GM23338 (cell line): Measurements from ENCODE around the gene AACS. TPM values are rescaled to one million over a fixed set of nuclear protein-coding genes. Genes with fewer than 3 reads are reported as not detected.

ENCODE experiments used
- ATAC-seq: fragments of 200-7000 bp; cut with Tn5 transposase; 3 replicates; pipeline ENCODE4 v1.9.1; 2020
- DNase-seq: peaks from one replicate; pipeline ENCODE4 v3.0.0-alpha.2; 2015; ENCODE audit warnings: low spot score
- H2AFZ ChIP-seq: fragments of 200-600 bp; sonication (generic); 2 replicates; pipeline ENCODE4 v1.8.0; 2016; ENCODE audit warnings: antibody characterized with exemption, mild to moderate bottlenecking, moderate library complexity
- H3F3A ChIP-seq: fragments of 200-600 bp; sonication (generic); replicated peaks from 2 replicates; pipeline ENCODE4 v1.8.0; 2017; ENCODE audit warnings: antibody characterized with exemption, mixed run types, low read depth
- H3K27ac ChIP-seq: fragments of 200-600 bp; sonication (generic); 2 replicates; pipeline ENCODE4 v1.6.1; 2016; ENCODE audit warnings: low read depth
- H3K27me3 ChIP-seq: fragments of 200-600 bp; sonication (generic); 2 replicates; pipeline ENCODE4 v1.8.0; 2016; ENCODE audit warnings: mild to moderate bottlenecking, mixed run types, moderate library complexity; ENCODE audit not compliant: insufficient read depth
- H3K36me3 ChIP-seq: fragments of 200-600 bp; sonication (generic); 2 replicates; pipeline ENCODE4 v1.8.0; 2016; ENCODE audit warnings: mild to moderate bottlenecking; ENCODE audit not compliant: insufficient read depth
- H3K4me1 ChIP-seq: fragments of 200-600 bp; sonication (generic); 2 replicates; pipeline ENCODE4 v1.8.0; 2016; ENCODE audit warnings: mild to moderate bottlenecking, moderate library complexity; ENCODE audit not compliant: insufficient read depth
- H3K4me2 ChIP-seq: fragments of 200-600 bp; sonication (generic); 2 replicates; pipeline ENCODE4 v1.7.1; 2017; ENCODE audit warnings: mixed run types
- H3K4me3 ChIP-seq: fragments of 200-600 bp; sonication (generic); 2 replicates; pipeline ENCODE4 v1.6.1; 2016; ENCODE audit warnings: mixed run types
- H3K79me2 ChIP-seq: fragments of 200-600 bp; sonication (generic); replicated peaks from 2 replicates; pipeline ENCODE4 v1.8.0; 2017; ENCODE audit warnings: mild to moderate bottlenecking; ENCODE audit not compliant: insufficient read depth
- H3K9me2 ChIP-seq: fragments of 200-600 bp; sonication (generic); 2 replicates; pipeline ENCODE4 v1.8.0; 2017; ENCODE audit not compliant: insufficient read depth
- H4K20me1 ChIP-seq: fragments of 200-600 bp; sonication (generic); replicated peaks from 2 replicates; pipeline ENCODE4 v1.8.0; 2017; ENCODE audit warnings: mild to moderate bottlenecking; ENCODE audit not compliant: insufficient read depth
- H3K27ac Mint-ChIP-seq: 2 replicates; pipeline ENCODE4 v1.8.0; 2020; ENCODE audit warnings: inconsistent platforms, mild to moderate bottlenecking, moderate library complexity, mixed read lengths
- H3K27me3 Mint-ChIP-seq: 3 replicates; pipeline ENCODE4 v1.8.0; 2022; ENCODE audit warnings: low read depth, mild to moderate bottlenecking, moderate library complexity, mixed read lengths, inconsistent platforms; ENCODE audit not compliant: insufficient read depth, poor library complexity
- H3K36me3 Mint-ChIP-seq: 3 replicates; pipeline ENCODE4 v1.8.0; 2021; ENCODE audit warnings: low read depth, mild to moderate bottlenecking, inconsistent platforms, moderate library complexity, mixed read lengths
- H3K4me1 Mint-ChIP-seq: 3 replicates; pipeline ENCODE4 v1.8.0; 2020; ENCODE audit warnings: mild to moderate bottlenecking, inconsistent platforms, mixed read lengths
- H3K4me3 Mint-ChIP-seq: 3 replicates; pipeline ENCODE4 v1.8.0; 2021; ENCODE audit warnings: moderate library complexity, mild to moderate bottlenecking, inconsistent platforms, mixed read lengths
- H3K9me3 Mint-ChIP-seq: 3 replicates; pipeline ENCODE4 v1.8.0; 2020; ENCODE audit warnings: moderate library complexity, mild to moderate bottlenecking, inconsistent platforms, mixed read lengths
- CREB1 ChIP-seq: fragments of 250-450 bp; sonication (Bioruptor Pico); IDR thresholded peaks from 2 replicates; pipeline ENCODE4 v1.5.0; 2020; ENCODE audit warnings: low read depth, mild to moderate bottlenecking, moderate library complexity
- EZH2 ChIP-seq: fragments of 200-600 bp; sonication (generic); IDR thresholded peaks from one replicate; pipeline ENCODE4 v1.8.0; 2017; ENCODE audit warnings: antibody characterized with exemption, mild to moderate bottlenecking, low read depth; ENCODE audit not compliant: unreplicated experiment
- EZH2phosphoT487 ChIP-seq: fragments of 200-600 bp; sonication (generic); IDR thresholded peaks from one replicate; pipeline ENCODE4 v1.8.1; 2018; ENCODE audit warnings: antibody characterized with exemption; ENCODE audit not compliant: unreplicated experiment
- JUNB ChIP-seq: IDR thresholded peaks from one replicate; pipeline ENCODE4 v1.6.1; 2016; ENCODE audit warnings: antibody characterized with exemption; ENCODE audit not compliant: unreplicated experiment
- NANOG ChIP-seq: IDR thresholded peaks from 2 replicates; pipeline ENCODE4 v1.6.1; 2016; ENCODE audit warnings: antibody characterized with exemption, borderline replicate concordance
- POLR2AphosphoS5 ChIP-seq: IDR thresholded peaks from 2 replicates; pipeline ENCODE4 v1.6.1; 2016; ENCODE audit warnings: antibody characterized with exemption, low read depth
- STAT1 ChIP-seq: IDR thresholded peaks from one replicate; pipeline ENCODE4 v1.6.1; 2016; ENCODE audit warnings: antibody characterized with exemption; ENCODE audit not compliant: unreplicated experiment
- ZNF114 ChIP-seq: fragments of 250-450 bp; sonication (Bioruptor Pico); IDR thresholded peaks from 2 replicates; pipeline ENCODE4 v1.5.0; 2020; ENCODE audit warnings: mild to moderate bottlenecking, moderate library complexity
- ZNF331 ChIP-seq: fragments of 250-450 bp; sonication (Bioruptor Pico); IDR thresholded peaks from 2 replicates; pipeline ENCODE4 v1.5.0; 2020; ENCODE audit warnings: low read depth, mild to moderate bottlenecking, moderate library complexity
- ZNF462 ChIP-seq: fragments of 250-450 bp; sonication (Bioruptor Pico); IDR thresholded peaks from 2 replicates; pipeline ENCODE4 v1.5.0; 2020; ENCODE audit warnings: mild to moderate bottlenecking, moderate library complexity
- polyA plus RNA-seq: library from polyadenylated mRNA; unstranded; fragments of >200 nt; fragmentation: Nextera tagmentation; extraction: Ambion mirVana; gene quantifications from 2 replicates; pipeline ENCODE4 v1.2.1, GENCODE V29; 2016
- total RNA-seq: library from RNA; depleted of rRNA; stranded (reverse); fragments of >200 nt; shearing (Covaris generic); gene quantifications from 2 replicates; pipeline ENCODE4 v1.2.3, GENCODE V29; 2014
- TF ChIP-seq, protein P1 (sequence below): IDR thresholded peaks from 2 replicates; pipeline ENCODE4 v1.6.1; 2016; ENCODE audit warnings: antibody characterized with exemption
- TF ChIP-seq, protein P2 (sequence below), 2 experiments: fragments of 200-600 bp in 1 of 2; sonication (generic) in 1 of 2; conservative IDR thresholded peaks; 2 replicates each; pipeline versions ENCODE4 v1.5.1 to v1.6.1; 2016 to 2017; ENCODE audit warnings: antibody characterized with exemption in 2 of 2, low read depth in 2 of 2, mild to moderate bottlenecking in 2 of 2, moderate library complexity in 1 of 2
- TF ChIP-seq, protein P3 (sequence below): IDR thresholded peaks from one replicate; pipeline ENCODE4 v1.6.1; 2018; ENCODE audit warnings: antibody characterized with exemption; ENCODE audit not compliant: unreplicated experiment

AACS gene
- total and polyA plus RNA-seq, 2 experiments from 2014 or later, result 31.1 to 64.4 TPM

DNA sequence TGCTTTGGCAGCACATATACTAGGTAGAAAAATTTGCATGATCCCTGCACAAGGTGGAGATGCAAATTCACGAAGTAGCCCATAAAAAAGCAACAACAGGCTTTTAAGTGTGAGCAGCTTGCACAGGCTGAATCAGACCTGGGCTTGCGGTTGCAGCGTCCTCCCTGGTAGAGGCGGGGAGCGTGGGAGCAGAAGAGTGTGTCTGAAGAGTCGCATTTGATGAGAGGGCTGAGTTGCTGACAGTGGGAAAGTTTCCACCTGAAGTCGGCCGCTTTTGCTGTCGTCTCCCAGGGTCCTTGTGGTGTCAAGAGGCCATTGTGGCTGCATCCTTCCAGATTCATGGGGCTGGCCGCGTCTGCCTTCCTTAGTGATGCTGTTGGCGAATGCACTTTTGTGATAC, 6.2 kb downstream of the AACS start:
- Mint-ChIP-seq H3K27me3 (peaks cover 2% of the 10 kb centered on the region), H3K4me1 (peaks cover 15% of the 10 kb centered on the region), H3K4me3 (no peak overlapping the region), H3K9me3 (no peaks in the 10 kb centered on the region; the same call in 2 of the 3 replicates), H3K36me3 (peaks cover 20% of the 10 kb centered on the region), H3K27ac (no peak overlapping the region)
- TF ChIP-seq EZH2phosphoT487, result no peak
- no peak for TF ChIP-seq ZNF331 (CRISPR knock-in tag)
- TF ChIP-seq ZNF462 (CRISPR knock-in tag), result no peak
- TF ChIP-seq CREB1, result no peak
- TF ChIP-seq, protein P1, sequence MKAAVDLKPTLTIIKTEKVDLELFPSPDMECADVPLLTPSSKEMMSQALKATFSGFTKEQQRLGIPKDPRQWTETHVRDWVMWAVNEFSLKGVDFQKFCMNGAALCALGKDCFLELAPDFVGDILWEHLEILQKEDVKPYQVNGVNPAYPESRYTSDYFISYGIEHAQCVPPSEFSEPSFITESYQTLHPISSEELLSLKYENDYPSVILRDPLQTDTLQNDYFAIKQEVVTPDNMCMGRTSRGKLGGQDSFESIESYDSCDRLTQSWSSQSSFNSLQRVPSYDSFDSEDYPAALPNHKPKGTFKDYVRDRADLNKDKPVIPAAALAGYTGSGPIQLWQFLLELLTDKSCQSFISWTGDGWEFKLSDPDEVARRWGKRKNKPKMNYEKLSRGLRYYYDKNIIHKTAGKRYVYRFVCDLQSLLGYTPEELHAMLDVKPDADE, result no peak
- no peak for TF ChIP-seq ZNF114 (CRISPR knock-in tag)
- TF ChIP-seq, protein P2, sequence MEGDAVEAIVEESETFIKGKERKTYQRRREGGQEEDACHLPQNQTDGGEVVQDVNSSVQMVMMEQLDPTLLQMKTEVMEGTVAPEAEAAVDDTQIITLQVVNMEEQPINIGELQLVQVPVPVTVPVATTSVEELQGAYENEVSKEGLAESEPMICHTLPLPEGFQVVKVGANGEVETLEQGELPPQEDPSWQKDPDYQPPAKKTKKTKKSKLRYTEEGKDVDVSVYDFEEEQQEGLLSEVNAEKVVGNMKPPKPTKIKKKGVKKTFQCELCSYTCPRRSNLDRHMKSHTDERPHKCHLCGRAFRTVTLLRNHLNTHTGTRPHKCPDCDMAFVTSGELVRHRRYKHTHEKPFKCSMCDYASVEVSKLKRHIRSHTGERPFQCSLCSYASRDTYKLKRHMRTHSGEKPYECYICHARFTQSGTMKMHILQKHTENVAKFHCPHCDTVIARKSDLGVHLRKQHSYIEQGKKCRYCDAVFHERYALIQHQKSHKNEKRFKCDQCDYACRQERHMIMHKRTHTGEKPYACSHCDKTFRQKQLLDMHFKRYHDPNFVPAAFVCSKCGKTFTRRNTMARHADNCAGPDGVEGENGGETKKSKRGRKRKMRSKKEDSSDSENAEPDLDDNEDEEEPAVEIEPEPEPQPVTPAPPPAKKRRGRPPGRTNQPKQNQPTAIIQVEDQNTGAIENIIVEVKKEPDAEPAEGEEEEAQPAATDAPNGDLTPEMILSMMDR (conservative IDR thresholded peaks at IDR 0.05; ENCODE audit: low read depth in 2 of 2), result no peak
- no peak for TF ChIP-seq JUNB
- TF ChIP-seq NANOG, result no peak
- no peak for TF ChIP-seq POLR2AphosphoS5
- TF ChIP-seq, protein P3, sequence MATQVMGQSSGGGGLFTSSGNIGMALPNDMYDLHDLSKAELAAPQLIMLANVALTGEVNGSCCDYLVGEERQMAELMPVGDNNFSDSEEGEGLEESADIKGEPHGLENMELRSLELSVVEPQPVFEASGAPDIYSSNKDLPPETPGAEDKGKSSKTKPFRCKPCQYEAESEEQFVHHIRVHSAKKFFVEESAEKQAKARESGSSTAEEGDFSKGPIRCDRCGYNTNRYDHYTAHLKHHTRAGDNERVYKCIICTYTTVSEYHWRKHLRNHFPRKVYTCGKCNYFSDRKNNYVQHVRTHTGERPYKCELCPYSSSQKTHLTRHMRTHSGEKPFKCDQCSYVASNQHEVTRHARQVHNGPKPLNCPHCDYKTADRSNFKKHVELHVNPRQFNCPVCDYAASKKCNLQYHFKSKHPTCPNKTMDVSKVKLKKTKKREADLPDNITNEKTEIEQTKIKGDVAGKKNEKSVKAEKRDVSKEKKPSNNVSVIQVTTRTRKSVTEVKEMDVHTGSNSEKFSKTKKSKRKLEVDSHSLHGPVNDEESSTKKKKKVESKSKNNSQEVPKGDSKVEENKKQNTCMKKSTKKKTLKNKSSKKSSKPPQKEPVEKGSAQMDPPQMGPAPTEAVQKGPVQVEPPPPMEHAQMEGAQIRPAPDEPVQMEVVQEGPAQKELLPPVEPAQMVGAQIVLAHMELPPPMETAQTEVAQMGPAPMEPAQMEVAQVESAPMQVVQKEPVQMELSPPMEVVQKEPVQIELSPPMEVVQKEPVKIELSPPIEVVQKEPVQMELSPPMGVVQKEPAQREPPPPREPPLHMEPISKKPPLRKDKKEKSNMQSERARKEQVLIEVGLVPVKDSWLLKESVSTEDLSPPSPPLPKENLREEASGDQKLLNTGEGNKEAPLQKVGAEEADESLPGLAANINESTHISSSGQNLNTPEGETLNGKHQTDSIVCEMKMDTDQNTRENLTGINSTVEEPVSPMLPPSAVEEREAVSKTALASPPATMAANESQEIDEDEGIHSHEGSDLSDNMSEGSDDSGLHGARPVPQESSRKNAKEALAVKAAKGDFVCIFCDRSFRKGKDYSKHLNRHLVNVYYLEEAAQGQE, result no peak
- no peak for TF ChIP-seq STAT1
- TF ChIP-seq EZH2, result no peak
- Histone ChIP-seq H2AFZ (no peak overlapping the region), H3K4me2 (no peak overlapping the region), H4K20me1 (peaks cover 50% of the 10 kb centered on the region), H3K27me3 (no peaks in the 10 kb centered on the region), H3F3A (0 out of 2 replicates have a peak, but pooled peaks cover 3% of the 10 kb centered on the region), H3K36me3 (peaks cover 17% of the 10 kb centered on the region; the same call in 1 of the 2 replicates), H3K27ac (0 out of 2 replicates have a peak overlapping the region, but pooled peaks have one; percentile 63), H3K9me2 (no peaks in the 10 kb centered on the region), H3K4me3 (no peak overlapping the region), H3K79me2 (peaks cover 75% of the 10 kb centered on the region), H3K4me1 (peaks cover 17% of the 10 kb centered on the region)
- DNase-seq, result no peak
- ATAC-seq, result no peak
